Lower lobe of right lung (tissue), 2 donors: Measurements from ENCODE around the gene DHRS12. TPM values are rescaled to one million over a fixed set of nuclear protein-coding genes. Genes with fewer than 3 reads are reported as not detected.

ENCODE experiments used
- ATAC-seq, 2 donors: fragments of 200-7000 bp; cut with Tn5 transposase; one replicate each; pipeline ENCODE4 v1.9.1; 2020 to 2022; ENCODE audit warnings: mild to moderate bottlenecking in 2 of 2, moderate library complexity in 2 of 2
- DNase-seq: peaks from one replicate; pipeline ENCODE4 v3.0.0-alpha.2; 2020
- H3K27ac ChIP-seq: fragments of 200-600 bp; one replicate; pipeline ENCODE4 v1.8.0; 2022
- H3K27me3 ChIP-seq: fragments of 200-600 bp; one replicate; pipeline ENCODE4 v1.8.0; 2022; ENCODE audit warnings: low read depth
- H3K36me3 ChIP-seq: fragments of 200-600 bp; one replicate; pipeline ENCODE4 v1.8.0; 2022; ENCODE audit warnings: mild to moderate bottlenecking
- H3K4me1 ChIP-seq: fragments of 200-600 bp; one replicate; pipeline ENCODE4 v1.8.0; 2022
- H3K4me3 ChIP-seq: fragments of 200-600 bp; one replicate; pipeline ENCODE4 v1.8.0; 2022; ENCODE audit warnings: mild to moderate bottlenecking
- H3K9me3 ChIP-seq: fragments of 200-600 bp; one replicate; pipeline ENCODE4 v1.8.0; 2022
- intact Hi-C: fragments of 100-400 bp; cut with DNase I; formaldehyde crosslinking; loops from one replicate; pipeline ENCODE4 v1.11.0; 2022
- total RNA-seq: library from RNA; stranded (reverse); fragmentation: NEBNext Ultra II Directional; extraction: Animal tissue kit (Norgen Biotek cat#: 25700); gene quantifications from one replicate; pipeline ENCODE4 v1.2.1, GENCODE V29; 2021
- TF ChIP-seq, protein P1 (sequence below): fragments of 200-600 bp; IDR thresholded peaks from one replicate; pipeline ENCODE4 v1.8.0; 2022; ENCODE audit warnings: antibody characterized with exemption, mild to moderate bottlenecking
- donor health status: DM: no; HTN: yes; CAD: no; lungs with severe emphysema.

DHRS12 gene
- total RNA-seq, 1 donor from 2014 or later: 13.4 TPM

GRCh38 chr13:51770681-51771417 is 33.1 kb downstream of the DHRS12 start:
- DNase-seq (no peak), ATAC-seq (peak; percentile 28 to 64)
- H3K9me3 ChIP-seq: no peaks in the 10 kb centered on the region
- intact Hi-C loops: no loop called here
- peak overlapping the region; percentile 71 for H3K27ac ChIP-seq
- peaks cover 18% of the 10 kb centered on the region for H3K4me1 ChIP-seq
- TF ChIP-seq, protein P1, sequence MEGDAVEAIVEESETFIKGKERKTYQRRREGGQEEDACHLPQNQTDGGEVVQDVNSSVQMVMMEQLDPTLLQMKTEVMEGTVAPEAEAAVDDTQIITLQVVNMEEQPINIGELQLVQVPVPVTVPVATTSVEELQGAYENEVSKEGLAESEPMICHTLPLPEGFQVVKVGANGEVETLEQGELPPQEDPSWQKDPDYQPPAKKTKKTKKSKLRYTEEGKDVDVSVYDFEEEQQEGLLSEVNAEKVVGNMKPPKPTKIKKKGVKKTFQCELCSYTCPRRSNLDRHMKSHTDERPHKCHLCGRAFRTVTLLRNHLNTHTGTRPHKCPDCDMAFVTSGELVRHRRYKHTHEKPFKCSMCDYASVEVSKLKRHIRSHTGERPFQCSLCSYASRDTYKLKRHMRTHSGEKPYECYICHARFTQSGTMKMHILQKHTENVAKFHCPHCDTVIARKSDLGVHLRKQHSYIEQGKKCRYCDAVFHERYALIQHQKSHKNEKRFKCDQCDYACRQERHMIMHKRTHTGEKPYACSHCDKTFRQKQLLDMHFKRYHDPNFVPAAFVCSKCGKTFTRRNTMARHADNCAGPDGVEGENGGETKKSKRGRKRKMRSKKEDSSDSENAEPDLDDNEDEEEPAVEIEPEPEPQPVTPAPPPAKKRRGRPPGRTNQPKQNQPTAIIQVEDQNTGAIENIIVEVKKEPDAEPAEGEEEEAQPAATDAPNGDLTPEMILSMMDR: no peak
- H3K27me3 ChIP-seq: no peaks in the 10 kb centered on the region
- no peak overlapping the region for H3K4me3 ChIP-seq
- H3K36me3 ChIP-seq: peaks cover 32% of the 10 kb centered on the region

- DNase-seq (no peak), ATAC-seq (no peak)
- no peaks in the 10 kb centered on the region for H3K27me3 ChIP-seq
- peak overlapping the region; percentile 71 for H3K27ac ChIP-seq
- peaks cover 32% of the 10 kb centered on the region for H3K36me3 ChIP-seq
- intact Hi-C loops: no loop called here
- no peaks in the 10 kb centered on the region for H3K9me3 ChIP-seq
- TF ChIP-seq, protein P1: no peak
- no peak overlapping the region for H3K4me3 ChIP-seq
- peaks cover 20% of the 10 kb centered on the region for H3K4me1 ChIP-seq
Measured at GRCh38 chr13:51770160-51770559, 33.8 kb downstream of the DHRS12 start.

GRCh38 chr13:51769455-51770127 is 34.4 kb downstream of the DHRS12 start:
- H3K4me1 ChIP-seq: peaks cover 25% of the 10 kb centered on the region
- intact Hi-C loops: no loop called here
- peak; percentile 84 to 87 for ATAC-seq
- no peak for DNase-seq
- H3K36me3 ChIP-seq: peaks cover 32% of the 10 kb centered on the region
- TF ChIP-seq, protein P1: no peak
- no peaks in the 10 kb centered on the region for H3K27me3 ChIP-seq
- H3K4me3 ChIP-seq: no peak overlapping the region
- H3K9me3 ChIP-seq: no peaks in the 10 kb centered on the region
- H3K27ac ChIP-seq: peak overlapping the region; percentile 71

GRCh38 chr13:51768976-51769375 is 35.0 kb downstream of the DHRS12 start:
- Histone ChIP-seq H3K27me3 (no peaks in the 10 kb centered on the region), H3K36me3 (peaks cover 32% of the 10 kb centered on the region), H3K27ac (peak overlapping the region; percentile 71), H3K4me3 (no peak overlapping the region), H3K9me3 (no peaks in the 10 kb centered on the region), H3K4me1 (peaks cover 31% of the 10 kb centered on the region)
- TF ChIP-seq, protein P1: no peak
- ATAC-seq: no peak
- intact Hi-C loops: no loop called here
- no peak for DNase-seq

DNA sequence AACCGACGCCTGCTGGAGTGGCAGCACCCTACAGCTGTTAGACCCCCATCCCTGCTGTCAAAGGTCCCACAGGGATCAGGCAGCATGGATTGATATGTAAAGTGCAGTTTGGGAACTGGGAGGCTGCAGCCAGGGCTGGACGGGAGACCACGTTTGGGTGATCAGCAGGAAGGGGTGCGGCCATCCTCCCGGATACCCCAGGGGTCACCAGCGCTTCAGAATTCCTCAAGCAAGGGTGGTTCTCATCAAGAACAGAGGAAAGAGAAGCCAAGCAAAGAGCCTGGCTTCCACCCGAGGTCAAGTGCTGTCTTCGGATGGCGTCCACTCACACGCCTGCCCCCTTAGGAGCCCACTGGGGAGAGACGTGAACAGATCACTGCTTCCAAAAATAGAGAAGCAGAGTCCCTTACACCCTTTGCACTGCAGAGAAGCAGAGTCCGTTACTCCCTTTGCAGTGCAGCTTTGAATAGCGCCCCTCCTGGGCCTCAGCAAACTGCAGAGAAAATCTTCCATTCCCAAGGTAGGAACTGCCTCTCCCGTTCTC is 35.5 kb downstream of the DHRS12 start:
- H3K27ac ChIP-seq: peak overlapping the region; percentile 71
- intact Hi-C loops: no loop called here
- DNase-seq (no peak), ATAC-seq (no peak)
- H3K4me1 ChIP-seq: peaks cover 33% of the 10 kb centered on the region
- H3K4me3 ChIP-seq: no peak overlapping the region
- peaks cover 32% of the 10 kb centered on the region for H3K36me3 ChIP-seq
- no peaks in the 10 kb centered on the region for H3K9me3 ChIP-seq
- TF ChIP-seq, protein P1: no peak
- no peaks in the 10 kb centered on the region for H3K27me3 ChIP-seq
